GM19455 (cell line): ENCODE results near the gene SNAP23.

Experiments
- ATAC-seq: cut with Tn5 transposase; IDR thresholded peaks from one replicate; pipeline ENCODE4 v1.9.1; 2021; ENCODE audit not compliant: unreplicated experiment

The SNAP23 gene

GRCh38 chr15:42495361-42496212, at the start of gene SNAP23:
SNAP23 (plus strand) TSS chr15:42495634; CDS start chr15:42511847, 16,213 bp downstream.
- ATAC-seq: peak; percentile 75

- ATAC-seq: no peak
These were observed 47.8 kb upstream of the SNAP23 start for GRCh38 chr15:42447599-42447998.

- no peak for ATAC-seq
These were observed 47.2 kb upstream of the SNAP23 start for GRCh38 chr15:42448281-42448680.

- no peak for ATAC-seq
These were observed 45.5 kb upstream of the SNAP23 start for GRCh38 chr15:42449770-42450424.

- ATAC-seq: no peak
These were observed 45.0 kb upstream of the SNAP23 start for GRCh38 chr15:42450425-42450790.

GRCh38 chr15:42453826-42454225, 41.6 kb upstream of the SNAP23 start:
- ATAC-seq: no peak

GRCh38 chr15:42456531-42456930, 38.9 kb upstream of the SNAP23 start:
- no peak for ATAC-seq

GRCh38 chr15:42456971-42457370, 38.5 kb upstream of the SNAP23 start:
- ATAC-seq: no peak

- ATAC-seq: peak; percentile 70
These were observed 37.7 kb upstream of the SNAP23 start for GRCh38 chr15:42457445-42458442.

- no peak for ATAC-seq
These were observed 34.2 kb upstream of the SNAP23 start for GRCh38 chr15:42461261-42461660.

GRCh38 chr15:42465520-42466259, 29.7 kb upstream of the SNAP23 start:
- no peak for ATAC-seq

- no peak for ATAC-seq
These were observed 24.4 kb upstream of the SNAP23 start for GRCh38 chr15:42471002-42471401.

GRCh38 chr15:42474827-42475226, 20.6 kb upstream of the SNAP23 start:
- ATAC-seq: no peak

- ATAC-seq: no peak
These were observed 12.7 kb upstream of the SNAP23 start for GRCh38 chr15:42482701-42483100.

- ATAC-seq: no peak
These were observed 11.8 kb upstream of the SNAP23 start for GRCh38 chr15:42483677-42484076.

- no peak for ATAC-seq
These were observed 5.2 kb upstream of the SNAP23 start for GRCh38 chr15:42490291-42490670.

- peak; percentile 63 for ATAC-seq
These were observed 4.5 kb upstream of the SNAP23 start, which contains the start of gene ZNF106 for GRCh38 chr15:42490671-42491538. ZNF106 (minus strand) TSS chr15:42491141; CDS start chr15:42472289, 18,852 bp downstream.

GRCh38 chr15:42491539-42492225, 3.8 kb upstream of the SNAP23 start:
- no peak for ATAC-seq

GRCh38 chr15:42493679-42494078, 1.8 kb upstream of the SNAP23 start:
- no peak for ATAC-seq
